ENCODE data around the gene MRPL53.

Gene MRPL53

GRCh38 chr2:74481961-74482800, 9.7 kb upstream of the MRPL53 start (continued):
- TF ChIP-seq ZNF280C (tag by site-specific recombination; IDR thresholded peaks at IDR 0.05) (no peak), ZNF23 (tag by site-specific recombination; IDR thresholded peaks at IDR 0.05; ENCODE audit: borderline replicate concordance) (no peak)

- ChIA-PET CTCF (interaction anchor here (0.7 to 5.0 kb wide), 7 partner anchors 9 to 147 kb away, joined by 3 to 72 read pairs (median 5); partner anchors contain the start of gene MRPL53), POLR2A (interaction anchor here (0.8 to 4.0 kb wide), 8 partner anchors 9 to 745 kb away, joined by 3 to 37 read pairs (median 8); partner anchors contain the start of genes AUP1, HTRA2, INO80B and MOGS)
- no peak overlapping the region; the same call in 1 of the 2 replicates for H3K27ac ChIP-seq (ENCODE audit: extremely low read depth, low read depth, low read length)
- peaks cover 45 to 54% of the 10 kb centered on the region in 2 experiments for H3K36me3 ChIP-seq (ENCODE audit: control insufficient read depth in 2 of 2, insufficient read depth in 1 of 2, low read length in 2 of 2)
- no peaks in the 10 kb centered on the region for H3K9me3 ChIP-seq (ENCODE audit: control insufficient read depth, insufficient read depth, low read depth, low read length)
- H3K4me1 ChIP-seq (ENCODE audit: control insufficient read depth, insufficient read depth, low read length): no peaks in the 10 kb centered on the region
- TF ChIP-seq ZXDB (tag by site-specific recombination; IDR thresholded peaks at IDR 0.05): no peak
- no peak for TF ChIP-seq ZNF530 (tag by site-specific recombination; IDR thresholded peaks at IDR 0.05; ENCODE audit: low read depth)
- no peak for TF ChIP-seq KLF8 (tag by site-specific recombination; IDR thresholded peaks at IDR 0.05)
- TF ChIP-seq KLF16 (tag by site-specific recombination; IDR thresholded peaks at IDR 0.05): no peak
- no peak for TF ChIP-seq ZSCAN16 (tag by site-specific recombination; IDR thresholded peaks at IDR 0.05)
- no peak for TF ChIP-seq ZNF660 (tag by site-specific recombination; IDR thresholded peaks at IDR 0.05)
- H3K4me3 ChIP-seq (ENCODE audit: low read depth, low read length): peak overlapping the region; percentile 92
Measured at GRCh38 chr2:74481431-74481830, 9.0 kb upstream of the MRPL53 start.

- ChIA-PET POLR2A (interaction anchor here (0.9 kb wide), 1 partner anchor 51 kb away, joined by 9 read pairs; the partner anchor contains the start of gene DQX1), CTCF (interaction anchor here (0.8 to 1.5 kb wide), 5 partner anchors 8 to 171 kb away, joined by 3 to 7 read pairs (median 3); no protein-coding TSS in a partner anchor)
- Histone ChIP-seq H3K4me1 (ENCODE audit: control insufficient read depth, insufficient read depth, low read length) (0 out of 2 replicates have a peak, but pooled peaks cover 2% of the 10 kb centered on the region), H3K9me3 (ENCODE audit: control insufficient read depth, insufficient read depth, low read depth, low read length) (no peaks in the 10 kb centered on the region), H3K4me3 (ENCODE audit: low read depth, low read length) (no peak overlapping the region), H3K36me3 (ENCODE audit: control insufficient read depth in 2 of 2, insufficient read depth in 1 of 2, low read length in 2 of 2) (peaks cover 44 to 49% of the 10 kb centered on the region in 2 experiments), H3K27ac (ENCODE audit: extremely low read depth, low read depth, low read length) (no peak overlapping the region)
- TF ChIP-seq ZNF311 (tag by site-specific recombination; IDR thresholded peaks at IDR 0.05; ENCODE audit: borderline replicate concordance) (no peak), ZBTB20 (tag by site-specific recombination; IDR thresholded peaks at IDR 0.05) (no peak), ZNF423 (tag by site-specific recombination; IDR thresholded peaks at IDR 0.05) (no peak), ZNF473 (tag by site-specific recombination; IDR thresholded peaks at IDR 0.05) (no peak), ZNF354C (tag by site-specific recombination; IDR thresholded peaks at IDR 0.05; ENCODE audit: borderline replicate concordance, low read depth) (no peak), ZNF324 (tag by site-specific recombination; IDR thresholded peaks at IDR 0.05) (no peak), ZFP41 (tag by site-specific recombination; IDR thresholded peaks at IDR 0.05; ENCODE audit: borderline replicate concordance) (no peak), ZNF707 (tag by site-specific recombination; IDR thresholded peaks at IDR 0.05) (no peak), MEIS1 (CRISPR knock-in tag; IDR thresholded peaks at IDR 0.05; ENCODE audit: borderline replicate concordance) (no peak), ZNF292 (tag by site-specific recombination; IDR thresholded peaks at IDR 0.05; ENCODE audit: borderline replicate concordance, low read depth) (no peak), ZNF132 (tag by site-specific recombination; IDR thresholded peaks at IDR 0.05; ENCODE audit: borderline replicate concordance) (no peak), ZNF214 (tag by site-specific recombination; IDR thresholded peaks at IDR 0.05; ENCODE audit: borderline replicate concordance) (no peak), ZNF777 (tag by site-specific recombination; IDR thresholded peaks at IDR 0.05; ENCODE audit: borderline replicate concordance) (no peak), ZNF140 (tag by site-specific recombination; IDR thresholded peaks at IDR 0.05) (no peak), ZNF692 (tag by site-specific recombination; IDR thresholded peaks at IDR 0.05) (no peak), ZNF341 (tag by site-specific recombination; IDR thresholded peaks at IDR 0.05; ENCODE audit: low read depth) (no peak), ZBTB7A (tag by site-specific recombination; IDR thresholded peaks at IDR 0.05; ENCODE audit: low read depth) (no peak), ZNF677 (tag by site-specific recombination; IDR thresholded peaks at IDR 0.05) (no peak), ZBTB1 (tag by site-specific recombination; IDR thresholded peaks at IDR 0.05) (no peak)
Measured at GRCh38 chr2:74474899-74475298, 2.4 kb upstream of the MRPL53 start.

Data from HEK293 (cell line).